Activated naive CD4-positive, alpha-beta T cell treated with anti-CD3 and anti-CD28 coated beads, Interleukin-2, amount 50 U/mL, for 24 hours (primary cell): ENCODE measurements around the gene DPEP2.

ENCODE experiments used
- H3K27ac Mint-ChIP-seq: one replicate; pipeline ENCODE4 v1.8.0; 2021; ENCODE audit warnings: mild to moderate bottlenecking, mixed read lengths
- H3K27me3 Mint-ChIP-seq: one replicate; pipeline ENCODE4 v1.8.0; 2021; ENCODE audit warnings: mixed read lengths
- H3K36me3 Mint-ChIP-seq: one replicate; pipeline ENCODE4 v1.8.0; 2021; ENCODE audit warnings: mixed read lengths
- H3K4me1 Mint-ChIP-seq: one replicate; pipeline ENCODE4 v1.8.0; 2021; ENCODE audit warnings: mixed read lengths
- H3K4me3 Mint-ChIP-seq: one replicate; pipeline ENCODE4 v1.8.0; 2021; ENCODE audit warnings: mild to moderate bottlenecking, mixed read lengths
- H3K9me3 Mint-ChIP-seq: one replicate; pipeline ENCODE4 v1.8.0; 2021; ENCODE audit warnings: mixed read lengths

Gene DPEP2

GRCh38 chr16:67954421-67955196 lies 44.7 kb downstream of the DPEP2 start:
- Mint-ChIP-seq H3K27ac (no peak overlapping the region), H3K36me3 (peaks cover 9% of the 10 kb centered on the region), H3K4me1 (no peaks in the 10 kb centered on the region), H3K4me3 (no peak overlapping the region), H3K27me3 (no peaks in the 10 kb centered on the region), H3K9me3 (no peaks in the 10 kb centered on the region)

- Mint-ChIP-seq H3K36me3 (peaks cover 9% of the 10 kb centered on the region), H3K9me3 (no peaks in the 10 kb centered on the region), H3K27ac (no peak overlapping the region), H3K4me1 (no peaks in the 10 kb centered on the region), H3K4me3 (no peak overlapping the region), H3K27me3 (no peaks in the 10 kb centered on the region)
Observed at GRCh38 chr16:67953641-67954375, 45.5 kb downstream of the DPEP2 start.

GRCh38 chr16:67951485-67951884 lies 47.8 kb downstream of the DPEP2 start:
- H3K9me3 Mint-ChIP-seq, result no peaks in the 10 kb centered on the region
- H3K4me3 Mint-ChIP-seq, result no peak overlapping the region
- H3K27ac Mint-ChIP-seq, result no peak overlapping the region
- no peaks in the 10 kb centered on the region for H3K4me1 Mint-ChIP-seq
- H3K27me3 Mint-ChIP-seq, result no peaks in the 10 kb centered on the region
- H3K36me3 Mint-ChIP-seq, result peaks cover 7% of the 10 kb centered on the region

GRCh38 chr16:67950335-67950843 lies 48.9 kb downstream of the DPEP2 start:
- Mint-ChIP-seq H3K9me3 (no peaks in the 10 kb centered on the region), H3K27me3 (no peaks in the 10 kb centered on the region), H3K4me3 (no peak overlapping the region), H3K4me1 (no peaks in the 10 kb centered on the region), H3K27ac (no peak overlapping the region), H3K36me3 (peaks cover 7% of the 10 kb centered on the region)

GRCh38 chr16:67949645-67950044 lies 49.6 kb downstream of the DPEP2 start:
- H3K4me1 Mint-ChIP-seq, result no peaks in the 10 kb centered on the region
- H3K27me3 Mint-ChIP-seq, result no peaks in the 10 kb centered on the region
- H3K4me3 Mint-ChIP-seq, result no peak overlapping the region
- peaks cover 7% of the 10 kb centered on the region for H3K36me3 Mint-ChIP-seq
- H3K9me3 Mint-ChIP-seq, result no peaks in the 10 kb centered on the region
- H3K27ac Mint-ChIP-seq, result no peak overlapping the region

GRCh38 chr16:67948015-67948414 lies 51.3 kb downstream of the DPEP2 start:
- H3K4me1 Mint-ChIP-seq, result no peaks in the 10 kb centered on the region
- H3K9me3 Mint-ChIP-seq, result no peaks in the 10 kb centered on the region
- H3K27ac Mint-ChIP-seq, result no peak overlapping the region
- H3K27me3 Mint-ChIP-seq, result no peaks in the 10 kb centered on the region
- H3K4me3 Mint-ChIP-seq, result no peak overlapping the region
- H3K36me3 Mint-ChIP-seq, result peaks cover 7% of the 10 kb centered on the region

- Mint-ChIP-seq H3K4me1 (peaks cover 3% of the 10 kb centered on the region), H3K4me3 (no peak overlapping the region), H3K27ac (no peak overlapping the region), H3K36me3 (peaks cover 5% of the 10 kb centered on the region), H3K27me3 (no peaks in the 10 kb centered on the region), H3K9me3 (no peaks in the 10 kb centered on the region)
Observed at GRCh38 chr16:67946966-67947558, 52.2 kb downstream of the DPEP2 start.

- no peak overlapping the region for H3K4me3 Mint-ChIP-seq
- H3K4me1 Mint-ChIP-seq, result peaks cover 10% of the 10 kb centered on the region
- H3K36me3 Mint-ChIP-seq, result peaks cover 2% of the 10 kb centered on the region
- H3K27me3 Mint-ChIP-seq, result no peaks in the 10 kb centered on the region
- no peaks in the 10 kb centered on the region for H3K9me3 Mint-ChIP-seq
- H3K27ac Mint-ChIP-seq, result no peak overlapping the region
Observed at GRCh38 chr16:67946128-67946569, 53.1 kb downstream of the DPEP2 start.

GRCh38 chr16:67945392-67945933 lies 53.8 kb downstream of the DPEP2 start:
- Mint-ChIP-seq H3K4me1 (peaks cover 12% of the 10 kb centered on the region), H3K27me3 (no peaks in the 10 kb centered on the region), H3K27ac (no peak overlapping the region), H3K36me3 (peaks cover 2% of the 10 kb centered on the region), H3K9me3 (no peaks in the 10 kb centered on the region), H3K4me3 (no peak overlapping the region)

- Mint-ChIP-seq H3K27me3 (no peaks in the 10 kb centered on the region), H3K9me3 (no peaks in the 10 kb centered on the region), H3K27ac (no peak overlapping the region), H3K36me3 (peaks cover 2% of the 10 kb centered on the region), H3K4me3 (no peak overlapping the region), H3K4me1 (peaks cover 19% of the 10 kb centered on the region)
Observed at GRCh38 chr16:67944690-67945391, 54.4 kb downstream of the DPEP2 start.

GRCh38 chr16:67943619-67944504 lies 55.4 kb downstream of the DPEP2 start, which contains the start of gene LCAT:
Gene LCAT, minus strand, starts transcription at chr16:67944120. Its CDS starts 19 bp downstream, at chr16:67944101.
- Mint-ChIP-seq H3K4me3 (no peak within 1 kb of the TSS), H3K4me1 (peaks cover 27% of the 10 kb centered on the region), H3K27me3 (no peaks in the 10 kb centered on the region), H3K36me3 (peaks cover 2% of the 10 kb centered on the region), H3K27ac (no peak within 1 kb of the TSS), H3K9me3 (no peaks in the 10 kb centered on the region)

GRCh38 chr16:67943256-67943618 lies 56.0 kb downstream of the DPEP2 start:
- Mint-ChIP-seq H3K27ac (no peak overlapping the region), H3K4me1 (peaks cover 29% of the 10 kb centered on the region), H3K9me3 (no peaks in the 10 kb centered on the region), H3K4me3 (no peak overlapping the region), H3K27me3 (no peaks in the 10 kb centered on the region), H3K36me3 (peaks cover 1% of the 10 kb centered on the region)

- H3K4me3 Mint-ChIP-seq, result no peak overlapping the region
- H3K36me3 Mint-ChIP-seq, result no peaks in the 10 kb centered on the region
- no peak overlapping the region for H3K27ac Mint-ChIP-seq
- H3K4me1 Mint-ChIP-seq, result peaks cover 29% of the 10 kb centered on the region
- H3K27me3 Mint-ChIP-seq, result no peaks in the 10 kb centered on the region
- H3K9me3 Mint-ChIP-seq, result no peaks in the 10 kb centered on the region
Observed at GRCh38 chr16:67942510-67943255, 56.6 kb downstream of the DPEP2 start.

- no peak overlapping the region for H3K4me3 Mint-ChIP-seq
- H3K9me3 Mint-ChIP-seq, result no peaks in the 10 kb centered on the region
- no peaks in the 10 kb centered on the region for H3K27me3 Mint-ChIP-seq
- no peaks in the 10 kb centered on the region for H3K36me3 Mint-ChIP-seq
- no peak overlapping the region for H3K27ac Mint-ChIP-seq
- peaks cover 33% of the 10 kb centered on the region for H3K4me1 Mint-ChIP-seq
Observed at GRCh38 chr16:67942200-67942509, 57.1 kb downstream of the DPEP2 start.
